ENCODE data around the gene PAQR9.

DNA sequence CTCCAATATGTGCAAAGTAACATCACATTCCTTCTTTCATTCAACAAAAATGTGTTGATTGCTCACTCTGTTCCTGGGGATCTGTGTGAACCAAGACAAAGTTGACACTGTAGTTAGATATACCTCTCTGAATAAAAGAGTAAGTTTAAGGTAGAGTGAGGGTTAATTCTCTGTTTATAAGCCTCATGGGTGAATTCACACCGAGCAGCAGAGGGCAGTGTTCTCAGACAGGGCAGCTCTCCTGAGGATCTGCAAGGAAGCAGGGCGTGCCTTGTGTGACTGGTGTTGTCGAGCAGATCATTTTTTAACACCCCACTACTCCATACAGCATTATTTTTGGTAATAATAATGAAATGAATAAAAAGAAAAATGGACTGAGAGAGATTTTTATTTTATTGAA lies 34.4 kb downstream of the PAQR9 start:
- TF ChIP-seq ZNF274 (IDR thresholded peaks at IDR 0.05; ENCODE audit: low read depth, low read length) (no peak), POLR2A (IDR thresholded peaks at IDR 0.05; ENCODE audit: borderline replicate concordance, extremely low read depth, insufficient read depth, insufficient read length) (no peak), RAD21 (IDR thresholded peaks at IDR 0.05; ENCODE audit: low read depth) (peak; percentile 70), SIN3A (IDR thresholded peaks at IDR 0.05; ENCODE audit: low read depth) (no peak), EZH2 (IDR thresholded peaks at IDR 0.05) (no peak), POLR2AphosphoS5 (IDR thresholded peaks at IDR 0.05; ENCODE audit: low read depth, low read length) (no peak), TCF7L2 (IDR thresholded peaks at IDR 0.05; ENCODE audit: borderline replicate concordance, extremely low read depth, insufficient read depth, insufficient read length) (no peak), EZH2phosphoT487 (IDR thresholded peaks at IDR 0.05; ENCODE audit: borderline replicate concordance) (no peak), FOSL1 (IDR thresholded peaks at IDR 0.05; ENCODE audit: low read depth) (no peak)
- TF ChIP-seq, protein P1, sequence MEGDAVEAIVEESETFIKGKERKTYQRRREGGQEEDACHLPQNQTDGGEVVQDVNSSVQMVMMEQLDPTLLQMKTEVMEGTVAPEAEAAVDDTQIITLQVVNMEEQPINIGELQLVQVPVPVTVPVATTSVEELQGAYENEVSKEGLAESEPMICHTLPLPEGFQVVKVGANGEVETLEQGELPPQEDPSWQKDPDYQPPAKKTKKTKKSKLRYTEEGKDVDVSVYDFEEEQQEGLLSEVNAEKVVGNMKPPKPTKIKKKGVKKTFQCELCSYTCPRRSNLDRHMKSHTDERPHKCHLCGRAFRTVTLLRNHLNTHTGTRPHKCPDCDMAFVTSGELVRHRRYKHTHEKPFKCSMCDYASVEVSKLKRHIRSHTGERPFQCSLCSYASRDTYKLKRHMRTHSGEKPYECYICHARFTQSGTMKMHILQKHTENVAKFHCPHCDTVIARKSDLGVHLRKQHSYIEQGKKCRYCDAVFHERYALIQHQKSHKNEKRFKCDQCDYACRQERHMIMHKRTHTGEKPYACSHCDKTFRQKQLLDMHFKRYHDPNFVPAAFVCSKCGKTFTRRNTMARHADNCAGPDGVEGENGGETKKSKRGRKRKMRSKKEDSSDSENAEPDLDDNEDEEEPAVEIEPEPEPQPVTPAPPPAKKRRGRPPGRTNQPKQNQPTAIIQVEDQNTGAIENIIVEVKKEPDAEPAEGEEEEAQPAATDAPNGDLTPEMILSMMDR (IDR thresholded peaks at IDR 0.05 in 2 of 3, conservative IDR thresholded peaks at IDR 0.05 in 1 of 3; ENCODE audit: borderline replicate concordance in 1 of 3, insufficient read depth in 1 of 3, low read depth in 2 of 3, low read length in 2 of 3), result peak; percentile 71 to 83 (median 76)
- TF ChIP-seq, protein P2, sequence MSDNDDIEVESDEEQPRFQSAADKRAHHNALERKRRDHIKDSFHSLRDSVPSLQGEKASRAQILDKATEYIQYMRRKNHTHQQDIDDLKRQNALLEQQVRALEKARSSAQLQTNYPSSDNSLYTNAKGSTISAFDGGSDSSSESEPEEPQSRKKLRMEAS (IDR thresholded peaks at IDR 0.05), result no peak
